SK-N-SH (cell line): Measurements from ENCODE around the gene GPN2. TPM values are rescaled to one million over a fixed set of nuclear protein-coding genes. Genes with fewer than 3 reads are reported as not detected.
"Not testable (repeated sequence)": the region's sequence is repeated elsewhere in the genome, so short reads cannot be mapped to it uniquely, and the experiment has no call there.

Experiments
- CTCF ChIA-PET: fragments of 300-600, 350-600 bp; formaldehyde crosslinking; extraction: SDS; loops from one replicate; lab custom pipeline; 2021; lab: Yijun Ruan, JAX
- POLR2A ChIA-PET: fragments of 350-600 bp; sonication (Branson Sonifier 250); formaldehyde crosslinking; extraction: SDS; loops from one replicate; lab custom pipeline; 2020; ENCODE audit warnings: antibody characterized with exemption, inconsistent platforms; lab: Yijun Ruan, JAX
- DNase-seq: peaks from one replicate; pipeline ENCODE4 v3.0.0; 2012
- H2AFZ ChIP-seq: fragments of 200-600 bp; sonication (generic); 2 replicates; pipeline ENCODE4 v1.8.1; 2016; ENCODE audit warnings: antibody characterized with exemption, mild to moderate bottlenecking, low read depth
- H3F3A ChIP-seq: fragments of 200-600 bp; sonication (generic); replicated peaks from 2 replicates; pipeline ENCODE3; 2016; ENCODE audit warnings: antibody characterized with exemption, mild to moderate bottlenecking; ENCODE audit not compliant: insufficient read depth
- H3K27ac ChIP-seq, 2 experiments: fragments of 200-500 bp in 1 of 2; fragments of 200-600 bp in 1 of 2; sonication (Bioruptor generic) in 1 of 2; sonication (generic), shearing (Covaris generic) in 1 of 2; 2 replicates each; pipeline versions ENCODE4 v1.5.1 to v1.6.1; 2014 to 2016; ENCODE audit warnings: low read depth in 2 of 2, inconsistent platforms in 1 of 2, low read length in 1 of 2, mild to moderate bottlenecking in 1 of 2, mixed read lengths in 1 of 2
- H3K27me3 ChIP-seq: fragments of 200-600 bp; sonication (generic), shearing (Covaris generic); 2 replicates; pipeline ENCODE4 v1.6.1; 2016; ENCODE audit warnings: mixed run types; ENCODE audit not compliant: insufficient read depth
- H3K36me3 ChIP-seq, 2 experiments: fragments of 200-500 bp in 1 of 2; fragments of 200-600 bp in 1 of 2; sonication (Bioruptor generic) in 1 of 2; sonication (generic) in 1 of 2; replicated peaks in 1 of 2; 2 replicates each; pipeline versions ENCODE3 to v1.5.1; 2014 to 2016; ENCODE audit warnings: low read length in 1 of 2, mild to moderate bottlenecking in 1 of 2; ENCODE audit not compliant: insufficient read depth in 2 of 2, control insufficient read depth in 1 of 2
- H3K4me1 ChIP-seq, 2 experiments: fragments of 200-500 bp in 1 of 2; fragments of 200-600 bp in 1 of 2; sonication (Bioruptor generic) in 1 of 2; sonication (generic), shearing (Covaris generic) in 1 of 2; 2 replicates each; pipeline versions ENCODE4 v1.5.1 to v1.6.1; 2014 to 2016; ENCODE audit warnings: low read depth in 1 of 2, low read length in 1 of 2, mixed run types in 1 of 2; ENCODE audit not compliant: insufficient read depth in 2 of 2, control insufficient read depth in 1 of 2
- H3K4me2 ChIP-seq: fragments of 200-600 bp; sonication (generic), shearing (Covaris generic); 2 replicates; pipeline ENCODE4 v1.6.1; 2017; ENCODE audit warnings: mixed run types
- H3K4me3 ChIP-seq, 2 experiments: fragments of 200-500 bp in 1 of 2; fragments of 200-600 bp in 1 of 2; sonication (Bioruptor generic) in 1 of 2; sonication (generic), shearing (Covaris generic) in 1 of 2; 2 replicates each; pipeline versions ENCODE4 v1.5.1 to v1.8.1; 2014 to 2016; ENCODE audit warnings: low read depth in 2 of 2, inconsistent platforms in 1 of 2, low read length in 1 of 2, mild to moderate bottlenecking in 1 of 2, mixed read lengths in 1 of 2, moderate library complexity in 1 of 2
- H3K79me2 ChIP-seq: fragments of 200-600 bp; sonication (generic); 2 replicates; pipeline ENCODE4 v1.8.1; 2017; ENCODE audit warnings: mild to moderate bottlenecking; ENCODE audit not compliant: insufficient read depth
- H3K9ac ChIP-seq: fragments of 200-600 bp; sonication (generic); 2 replicates; pipeline ENCODE4 v1.6.1; 2017; ENCODE audit warnings: mixed run types
- H3K9me2 ChIP-seq: fragments of 200-600 bp; sonication (generic); 2 replicates; pipeline ENCODE4 v1.6.1; 2017; ENCODE audit warnings: mixed run types
- H3K9me3 ChIP-seq: fragments of 200-600 bp; sonication (generic); 2 replicates; pipeline ENCODE4 v1.6.1; 2017; ENCODE audit warnings: mixed run types, mild to moderate bottlenecking, moderate library complexity
- H4K20me1 ChIP-seq: fragments of 200-600 bp; sonication (generic); 2 replicates; pipeline ENCODE4 v1.6.1; 2017; ENCODE audit warnings: mild to moderate bottlenecking, mixed run types; ENCODE audit not compliant: insufficient read depth
- EZH2phosphoT487 ChIP-seq: fragments of 200-600 bp; sonication (generic); IDR thresholded peaks from 2 replicates; pipeline ENCODE4 v1.6.1; 2017; ENCODE audit warnings: low read depth, mixed run types, mild to moderate bottlenecking, antibody characterized with exemption, moderate library complexity, borderline replicate concordance
- FOSL2 ChIP-seq: IDR thresholded peaks from 2 replicates; pipeline ENCODE4 v1.4.0; 2012; ENCODE audit warnings: low read depth, mild to moderate bottlenecking, moderate library complexity, borderline replicate concordance
- GABPA ChIP-seq: IDR thresholded peaks from 2 replicates; pipeline ENCODE4 v1.4.0; 2012; ENCODE audit warnings: low read depth, mild to moderate bottlenecking
- RCOR1 ChIP-seq: fragments of 150-350 bp; IDR thresholded peaks from 2 replicates; pipeline ENCODE4 v1.6.1; 2017; ENCODE audit warnings: antibody characterized with exemption, low read length
- RFX5 ChIP-seq: IDR thresholded peaks from 2 replicates; pipeline ENCODE4 v1.6.1; 2012; ENCODE audit warnings: mild to moderate bottlenecking, improper control_type of control experiment, low read length
- RXRA ChIP-seq: IDR thresholded peaks from 2 replicates; pipeline ENCODE4 v1.4.0; 2012; ENCODE audit warnings: low read depth, mild to moderate bottlenecking, borderline replicate concordance
- TCF12 ChIP-seq: IDR thresholded peaks from 2 replicates; pipeline ENCODE4 v1.4.0; 2012
- WGBS: methylation state at CpG from one replicate; pipeline ENCODE4 v1.1.6; 2017; ENCODE audit warnings: low lambda C conversion rate; 5-methylcytosine and 5-hydroxymethylcytosine counted together
- polyA plus RNA-seq, 3 experiments: library from polyadenylated mRNA; depleted of rRNA; stranded (reverse); fragments of >200 nt; gene quantifications; 2 replicates each; pipeline ENCODE4 v1.2.3, GENCODE V29; 2012
- TF ChIP-seq, protein P1 (sequence below): fragments of 200-600 bp; sonication (generic); IDR thresholded peaks from 2 replicates; pipeline ENCODE4 v1.6.1; 2017; ENCODE audit warnings: antibody characterized with exemption, mild to moderate bottlenecking, moderate library complexity
- TF ChIP-seq, protein P2 (sequence below): IDR thresholded peaks from 2 replicates; pipeline ENCODE4 v1.4.0; 2012; ENCODE audit warnings: low read depth, borderline replicate concordance
- TF ChIP-seq, protein P3 (sequence below): fragments of 150-350 bp; IDR thresholded peaks from 2 replicates; pipeline ENCODE4 v1.6.1; 2016; ENCODE audit warnings: mild to moderate bottlenecking, low read depth, low read length
- TF ChIP-seq, protein P4 (sequence below): fragments of 150-350 bp; IDR thresholded peaks from 2 replicates; pipeline ENCODE4 v1.6.1; 2017; ENCODE audit warnings: antibody characterized with exemption, low read length, low read depth, borderline replicate concordance
- TF ChIP-seq, protein P5 (sequence below): IDR thresholded peaks from 2 replicates; pipeline ENCODE4 v1.4.0; 2012; ENCODE audit warnings: low read depth

The GPN2 gene
- polyA plus RNA-seq, 1 of the 3 experiments (the other 2 are of a cell fraction): 24.0 TPM

DNA sequence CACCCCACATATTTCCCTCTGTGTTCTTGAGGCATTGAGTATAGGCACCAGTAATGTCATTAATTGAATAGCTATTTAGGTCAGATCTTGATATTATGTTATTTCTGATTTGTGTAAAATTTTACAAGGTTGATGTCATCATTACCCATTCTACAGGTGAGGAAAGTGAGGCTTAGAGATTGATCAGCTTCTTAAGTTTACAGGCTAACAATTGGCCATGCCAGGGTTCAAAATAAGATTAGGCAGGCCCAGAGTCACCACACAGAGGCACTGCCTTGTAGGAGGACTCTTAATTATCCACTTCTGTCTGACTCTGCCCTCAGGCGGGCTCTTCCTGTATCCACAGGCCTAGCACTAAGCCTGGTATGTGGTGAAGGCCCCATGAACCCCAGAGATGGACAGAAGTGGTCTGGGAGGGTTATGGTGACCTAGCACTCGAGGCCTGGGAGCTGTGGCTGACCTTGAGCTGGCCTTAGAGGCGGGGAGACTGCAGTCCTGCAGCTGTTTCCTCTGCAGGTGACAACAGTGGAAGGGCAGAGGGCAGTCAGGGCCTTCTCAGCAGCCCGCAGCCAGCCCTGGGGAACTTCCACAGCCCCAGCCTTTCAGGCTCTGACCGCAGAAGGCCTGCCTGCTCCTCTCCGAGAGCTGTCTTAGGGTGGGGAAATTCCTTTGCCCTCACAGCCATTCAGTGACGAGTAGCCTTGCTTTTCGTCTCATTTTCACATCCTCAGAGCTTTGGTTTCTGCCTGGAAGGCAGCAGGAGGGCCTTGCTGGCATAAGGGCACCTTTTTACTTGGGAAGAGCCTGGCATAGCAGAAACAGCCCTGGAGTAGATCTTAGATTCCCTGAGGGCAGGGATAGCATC, 51.4 kb downstream of the GPN2 start:
- POLR2A ChIA-PET: no interaction called here
- TF ChIP-seq, protein P1, sequence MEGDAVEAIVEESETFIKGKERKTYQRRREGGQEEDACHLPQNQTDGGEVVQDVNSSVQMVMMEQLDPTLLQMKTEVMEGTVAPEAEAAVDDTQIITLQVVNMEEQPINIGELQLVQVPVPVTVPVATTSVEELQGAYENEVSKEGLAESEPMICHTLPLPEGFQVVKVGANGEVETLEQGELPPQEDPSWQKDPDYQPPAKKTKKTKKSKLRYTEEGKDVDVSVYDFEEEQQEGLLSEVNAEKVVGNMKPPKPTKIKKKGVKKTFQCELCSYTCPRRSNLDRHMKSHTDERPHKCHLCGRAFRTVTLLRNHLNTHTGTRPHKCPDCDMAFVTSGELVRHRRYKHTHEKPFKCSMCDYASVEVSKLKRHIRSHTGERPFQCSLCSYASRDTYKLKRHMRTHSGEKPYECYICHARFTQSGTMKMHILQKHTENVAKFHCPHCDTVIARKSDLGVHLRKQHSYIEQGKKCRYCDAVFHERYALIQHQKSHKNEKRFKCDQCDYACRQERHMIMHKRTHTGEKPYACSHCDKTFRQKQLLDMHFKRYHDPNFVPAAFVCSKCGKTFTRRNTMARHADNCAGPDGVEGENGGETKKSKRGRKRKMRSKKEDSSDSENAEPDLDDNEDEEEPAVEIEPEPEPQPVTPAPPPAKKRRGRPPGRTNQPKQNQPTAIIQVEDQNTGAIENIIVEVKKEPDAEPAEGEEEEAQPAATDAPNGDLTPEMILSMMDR: no peak
- TF ChIP-seq RFX5: no peak
- TF ChIP-seq, protein P2, sequence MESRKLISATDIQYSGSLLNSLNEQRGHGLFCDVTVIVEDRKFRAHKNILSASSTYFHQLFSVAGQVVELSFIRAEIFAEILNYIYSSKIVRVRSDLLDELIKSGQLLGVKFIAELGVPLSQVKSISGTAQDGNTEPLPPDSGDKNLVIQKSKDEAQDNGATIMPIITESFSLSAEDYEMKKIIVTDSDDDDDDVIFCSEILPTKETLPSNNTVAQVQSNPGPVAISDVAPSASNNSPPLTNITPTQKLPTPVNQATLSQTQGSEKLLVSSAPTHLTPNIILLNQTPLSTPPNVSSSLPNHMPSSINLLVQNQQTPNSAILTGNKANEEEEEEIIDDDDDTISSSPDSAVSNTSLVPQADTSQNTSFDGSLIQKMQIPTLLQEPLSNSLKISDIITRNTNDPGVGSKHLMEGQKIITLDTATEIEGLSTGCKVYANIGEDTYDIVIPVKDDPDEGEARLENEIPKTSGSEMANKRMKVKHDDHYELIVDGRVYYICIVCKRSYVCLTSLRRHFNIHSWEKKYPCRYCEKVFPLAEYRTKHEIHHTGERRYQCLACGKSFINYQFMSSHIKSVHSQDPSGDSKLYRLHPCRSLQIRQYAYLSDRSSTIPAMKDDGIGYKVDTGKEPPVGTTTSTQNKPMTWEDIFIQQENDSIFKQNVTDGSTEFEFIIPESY: no peak
- TF ChIP-seq, protein P3, sequence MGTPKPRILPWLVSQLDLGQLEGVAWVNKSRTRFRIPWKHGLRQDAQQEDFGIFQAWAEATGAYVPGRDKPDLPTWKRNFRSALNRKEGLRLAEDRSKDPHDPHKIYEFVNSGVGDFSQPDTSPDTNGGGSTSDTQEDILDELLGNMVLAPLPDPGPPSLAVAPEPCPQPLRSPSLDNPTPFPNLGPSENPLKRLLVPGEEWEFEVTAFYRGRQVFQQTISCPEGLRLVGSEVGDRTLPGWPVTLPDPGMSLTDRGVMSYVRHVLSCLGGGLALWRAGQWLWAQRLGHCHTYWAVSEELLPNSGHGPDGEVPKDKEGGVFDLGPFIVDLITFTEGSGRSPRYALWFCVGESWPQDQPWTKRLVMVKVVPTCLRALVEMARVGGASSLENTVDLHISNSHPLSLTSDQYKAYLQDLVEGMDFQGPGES: no peak
- no peak for TF ChIP-seq GABPA
- no peak for TF ChIP-seq EZH2phosphoT487
- TF ChIP-seq TCF12: no peak
- no peak for TF ChIP-seq RCOR1
- TF ChIP-seq, protein P4, sequence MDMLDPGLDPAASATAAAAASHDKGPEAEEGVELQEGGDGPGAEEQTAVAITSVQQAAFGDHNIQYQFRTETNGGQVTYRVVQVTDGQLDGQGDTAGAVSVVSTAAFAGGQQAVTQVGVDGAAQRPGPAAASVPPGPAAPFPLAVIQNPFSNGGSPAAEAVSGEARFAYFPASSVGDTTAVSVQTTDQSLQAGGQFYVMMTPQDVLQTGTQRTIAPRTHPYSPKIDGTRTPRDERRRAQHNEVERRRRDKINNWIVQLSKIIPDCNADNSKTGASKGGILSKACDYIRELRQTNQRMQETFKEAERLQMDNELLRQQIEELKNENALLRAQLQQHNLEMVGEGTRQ: no peak
- no peak for TF ChIP-seq FOSL2
- TF ChIP-seq, protein P5, sequence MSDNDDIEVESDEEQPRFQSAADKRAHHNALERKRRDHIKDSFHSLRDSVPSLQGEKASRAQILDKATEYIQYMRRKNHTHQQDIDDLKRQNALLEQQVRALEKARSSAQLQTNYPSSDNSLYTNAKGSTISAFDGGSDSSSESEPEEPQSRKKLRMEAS: no peak
- TF ChIP-seq RXRA: no peak
- no peaks in the 10 kb centered on the region for H3F3A ChIP-seq
- 94% methylated on average over 3 of the region's 8 CpGs for WGBS
- no peak overlapping the region for H2AFZ ChIP-seq
- H3K36me3 ChIP-seq: peaks cover 24 to 27% of the 10 kb centered on the region in 2 experiments
- CTCF ChIA-PET: interaction anchor here (0.7 to 1.6 kb wide), 3 partner anchors 28 to 49 kb away, joined by 4 to 5 read pairs (median 5); no protein-coding TSS in a partner anchor
- peaks cover 4% of the 10 kb centered on the region; the same call in 1 of the 2 replicates for H3K79me2 ChIP-seq
- no peaks in the 10 kb centered on the region for H3K4me1 ChIP-seq
- H3K27me3 ChIP-seq: no peaks in the 10 kb centered on the region
- no peaks in the 10 kb centered on the region for H3K9me2 ChIP-seq
- H3K9me3 ChIP-seq: no peaks in the 10 kb centered on the region
- no peak overlapping the region for H3K27ac ChIP-seq
- DNase-seq: no peak
- H3K4me3 ChIP-seq: no peak overlapping the region
- no peak overlapping the region for H3K4me2 ChIP-seq
- H3K9ac ChIP-seq: no peak overlapping the region
- H4K20me1 ChIP-seq: no peaks in the 10 kb centered on the region

DNA sequence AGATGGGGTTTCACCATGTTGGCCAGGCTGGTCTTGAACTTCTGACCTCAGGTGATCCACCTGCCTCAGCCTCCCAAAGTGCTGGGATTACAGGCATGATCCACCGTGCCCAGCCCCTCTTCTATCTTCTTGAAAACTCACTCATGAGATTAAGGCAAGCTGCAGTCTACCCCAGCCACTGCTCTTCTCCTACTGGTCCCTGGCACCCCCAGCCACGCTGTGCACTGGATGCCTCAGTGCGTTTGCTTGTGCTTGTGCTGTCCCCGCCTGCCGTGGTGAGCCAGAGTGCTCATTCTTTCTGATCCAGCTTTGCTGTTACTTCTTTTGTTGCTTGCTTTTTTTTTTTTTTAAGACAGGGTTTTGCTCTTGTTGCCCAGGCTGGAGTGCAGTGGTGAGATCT, 52.4 kb downstream of the GPN2 start:
- not testable (repeated sequence) for H3K27me3 ChIP-seq, H3K79me2 ChIP-seq, H2AFZ ChIP-seq, DNase-seq, H3K4me3 ChIP-seq, H3K9ac ChIP-seq, H3K9me3 ChIP-seq, H3K4me1 ChIP-seq, H3K27ac ChIP-seq, H3K4me2 ChIP-seq, H3K9me2 ChIP-seq, H3F3A ChIP-seq, H4K20me1 ChIP-seq
- H3K36me3 ChIP-seq: peaks cover 25 to 37% of the 10 kb centered on the region in 2 experiments
- POLR2A ChIA-PET: interaction anchor here (0.6 kb wide), 1 partner anchor 239 kb away, joined by 4 read pairs; no protein-coding TSS in a partner anchor
- 97% methylated on average over 5 of the region's 5 CpGs for WGBS
- CTCF ChIA-PET: interaction anchor here (1.6 kb wide), 1 partner anchor 41 kb away, joined by 5 read pairs; no protein-coding TSS in a partner anchor
